NCI-H460 (cell line): ENCODE results near the gene OR2AE1. TPM values are rescaled to one million over a fixed set of nuclear protein-coding genes. Genes with fewer than 3 reads are reported as not detected.
"Not testable (repeated sequence)": the region's sequence is repeated elsewhere in the genome, so short reads cannot be mapped to it uniquely, and the experiment has no call there.

Experiments used
- DNase-seq: peaks from one replicate; pipeline ENCODE4 v3.0.0-alpha.2; 2016; ENCODE audit warnings: low read depth; ENCODE audit errors: extremely low read depth
- polyA plus RNA-seq: library from polyadenylated mRNA; depleted of rRNA; stranded (reverse); fragments of >200 nt; gene quantifications from 2 replicates; pipeline ENCODE4 v1.2.3, GENCODE V29; 2014; cell fraction: nucleus; rRNA removed
- total RNA-seq: library from RNA; depleted of rRNA; stranded (reverse); fragments of >200 nt; shearing (Covaris generic); gene quantifications from 2 replicates; pipeline ENCODE4 v1.2.3, GENCODE V29; 2014; rRNA removed

Gene OR2AE1, protein sequence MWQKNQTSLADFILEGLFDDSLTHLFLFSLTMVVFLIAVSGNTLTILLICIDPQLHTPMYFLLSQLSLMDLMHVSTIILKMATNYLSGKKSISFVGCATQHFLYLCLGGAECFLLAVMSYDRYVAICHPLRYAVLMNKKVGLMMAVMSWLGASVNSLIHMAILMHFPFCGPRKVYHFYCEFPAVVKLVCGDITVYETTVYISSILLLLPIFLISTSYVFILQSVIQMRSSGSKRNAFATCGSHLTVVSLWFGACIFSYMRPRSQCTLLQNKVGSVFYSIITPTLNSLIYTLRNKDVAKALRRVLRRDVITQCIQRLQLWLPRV
- total RNA-seq, result 0.10 TPM in 1 of 2 replicates, not detected in the other
- polyA plus RNA-seq, result not detected in 2 replicates

DNA sequence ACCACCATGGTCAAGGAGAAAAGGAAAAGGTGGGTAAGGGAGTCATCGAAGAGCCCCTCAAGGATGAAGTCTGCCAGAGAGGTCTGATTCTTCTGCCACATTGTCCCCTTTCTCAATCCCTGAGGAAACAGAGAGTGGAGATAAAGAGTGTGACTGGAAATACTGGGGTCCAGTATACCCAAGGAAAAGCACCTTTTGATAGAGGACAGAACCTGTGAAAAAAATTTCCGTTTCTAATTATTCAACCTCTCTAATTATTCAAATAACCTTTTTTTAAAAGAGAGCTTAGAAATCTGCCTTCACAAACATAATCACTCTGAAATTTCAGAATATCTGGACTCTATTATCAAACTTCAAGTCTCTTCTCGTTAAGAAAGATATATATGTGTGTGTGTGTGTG lies at the start of gene OR2AE1:
OR2AE1 (minus strand) TSS at position 101 of the 400 bp plus-strand sequence; CDS start at position 101, 0 bp downstream.
- no peak for DNase-seq

DNA sequence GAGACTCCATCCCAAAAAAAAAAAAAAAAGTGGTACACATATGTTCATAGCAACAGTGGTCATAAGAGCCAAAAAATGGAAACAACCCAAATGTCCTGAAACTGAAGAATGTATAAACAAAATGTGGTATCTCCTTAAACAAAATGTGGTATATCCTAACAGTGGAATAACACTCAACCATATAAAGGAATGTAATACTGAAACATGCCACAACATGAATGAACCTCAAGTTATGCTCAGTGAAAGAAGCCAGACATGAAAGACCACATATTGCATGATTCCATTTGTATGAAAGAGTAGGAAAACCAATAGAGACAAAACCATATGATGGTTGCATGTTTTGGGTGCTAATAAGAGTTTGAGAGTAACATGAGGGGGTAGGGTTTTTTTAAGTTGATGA lies 49.5 kb upstream of the OR2AE1 start:
- no peak for DNase-seq

DNA sequence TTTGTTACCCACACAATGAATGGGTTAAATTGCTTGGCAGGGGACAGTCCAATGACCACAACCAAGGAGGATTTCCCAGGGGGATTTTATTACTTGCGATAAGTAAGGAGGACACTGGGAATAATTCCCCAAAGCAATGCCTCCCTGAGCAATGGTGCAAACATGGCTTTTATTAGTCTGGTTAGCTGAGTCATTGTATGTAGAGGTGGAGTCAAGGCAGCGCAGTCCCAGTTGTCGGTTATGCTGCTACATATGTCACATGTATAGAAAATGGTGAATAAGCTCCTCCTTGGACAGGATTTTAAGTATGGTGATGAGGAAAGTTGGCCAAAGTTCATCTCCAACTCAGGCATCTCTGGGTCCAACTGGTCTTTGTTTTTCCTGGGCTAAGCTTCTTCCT lies 46.4 kb upstream of the OR2AE1 start:
- DNase-seq, result no peak

DNA sequence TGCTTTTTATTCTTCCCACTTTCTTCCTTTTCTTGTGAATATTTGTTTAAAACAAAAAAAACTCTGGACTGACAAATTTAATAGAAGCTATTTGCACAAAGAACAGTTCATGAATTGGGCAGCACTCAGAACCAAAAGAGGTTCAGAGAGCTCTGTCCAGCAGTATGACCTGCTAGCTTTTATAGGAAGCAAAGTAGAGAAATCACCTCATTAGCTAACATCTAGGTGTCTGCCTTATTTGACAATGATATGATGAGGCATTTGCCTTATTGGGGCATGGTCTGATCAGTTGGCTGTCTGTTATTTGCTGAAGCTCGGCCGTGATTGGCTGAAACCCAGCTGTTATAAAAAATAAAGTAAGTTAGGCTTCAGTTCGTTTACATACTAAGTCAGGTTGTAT lies 43.3 kb upstream of the OR2AE1 start:
- DNase-seq, result no peak

DNA sequence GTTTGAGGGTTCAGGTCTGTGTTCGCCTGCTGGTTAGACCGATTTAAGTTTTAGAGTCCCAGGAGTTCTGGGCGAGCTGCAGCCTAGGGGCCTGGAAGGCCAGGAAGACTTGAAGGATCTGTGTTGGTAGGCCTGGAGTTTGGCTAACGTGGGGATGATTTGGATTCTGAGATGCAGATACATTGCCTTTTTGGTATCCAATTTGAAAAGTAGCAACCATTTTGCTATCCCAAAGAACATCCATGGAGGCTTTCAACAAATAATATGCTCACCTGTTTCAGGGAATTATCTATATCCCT lies 42.9 kb upstream of the OR2AE1 start:
- DNase-seq, result no peak

DNA sequence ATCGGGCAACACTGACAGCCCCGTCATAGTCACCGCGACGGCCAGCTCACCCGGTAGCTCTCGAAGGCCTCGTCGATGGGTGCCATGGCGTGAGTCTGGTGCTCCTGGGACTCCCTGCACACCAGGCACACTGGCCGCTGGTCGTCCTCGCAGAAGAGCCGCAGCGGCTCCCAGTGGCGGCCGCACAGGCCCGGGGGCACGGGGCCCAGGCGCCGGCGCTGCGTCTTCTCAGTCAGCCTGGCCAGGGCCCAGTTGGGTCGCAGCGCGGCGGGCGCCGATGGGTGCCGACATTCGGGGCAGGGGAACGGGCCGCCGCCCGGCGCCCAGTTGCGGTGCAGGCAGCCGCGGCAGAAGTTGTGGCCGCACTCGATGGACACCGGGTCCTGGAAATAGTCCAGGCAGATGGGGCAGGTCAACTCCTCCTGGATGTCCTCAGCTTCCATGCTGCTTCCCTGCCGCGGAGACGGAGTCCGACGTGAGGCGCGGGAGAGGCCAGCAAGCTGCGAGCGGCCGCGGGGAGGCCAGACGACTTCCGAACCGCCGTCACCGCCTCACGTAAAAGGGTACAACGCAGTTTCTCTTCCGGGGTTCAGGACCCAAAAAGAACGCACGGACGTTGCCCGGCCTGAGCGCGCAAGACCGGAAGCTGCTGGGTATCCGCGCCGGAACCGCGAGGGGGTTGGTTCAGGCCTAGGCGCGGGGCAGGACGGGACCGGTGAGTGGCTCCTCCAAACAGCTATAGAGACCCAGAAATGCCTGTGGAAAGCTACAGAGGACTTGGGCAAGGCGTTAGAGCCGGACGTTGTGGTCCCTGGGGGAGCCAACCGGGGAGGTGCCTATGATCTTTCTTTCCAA lies 42.4 kb upstream of the OR2AE1 start, which contains the start of gene TRIM4:
TRIM4 (minus strand) TSS at position 572 of the 855 bp plus-strand sequence; CDS start at position 443, 129 bp downstream.
- DNase-seq, result peak; percentile 82

DNA sequence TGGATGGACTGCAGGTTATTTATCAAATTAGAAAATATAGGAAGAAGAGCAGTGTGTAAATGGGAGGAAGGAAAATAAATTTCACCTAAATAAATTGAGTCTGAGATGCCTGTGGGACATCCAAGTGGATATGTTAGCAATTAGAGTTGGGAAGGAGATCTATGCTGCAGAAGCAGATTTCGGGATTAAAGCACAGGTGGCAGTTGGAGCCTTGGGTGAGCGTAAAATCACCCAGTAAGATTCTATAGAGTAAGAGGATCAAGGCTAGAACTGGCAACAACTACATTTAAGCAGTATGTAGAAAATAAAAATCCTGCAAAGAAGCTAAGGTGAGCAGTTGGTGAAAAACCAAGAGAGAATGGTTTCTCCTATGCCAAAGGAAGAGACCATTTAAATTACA lies 34.1 kb upstream of the OR2AE1 start:
- DNase-seq, result no peak

DNA sequence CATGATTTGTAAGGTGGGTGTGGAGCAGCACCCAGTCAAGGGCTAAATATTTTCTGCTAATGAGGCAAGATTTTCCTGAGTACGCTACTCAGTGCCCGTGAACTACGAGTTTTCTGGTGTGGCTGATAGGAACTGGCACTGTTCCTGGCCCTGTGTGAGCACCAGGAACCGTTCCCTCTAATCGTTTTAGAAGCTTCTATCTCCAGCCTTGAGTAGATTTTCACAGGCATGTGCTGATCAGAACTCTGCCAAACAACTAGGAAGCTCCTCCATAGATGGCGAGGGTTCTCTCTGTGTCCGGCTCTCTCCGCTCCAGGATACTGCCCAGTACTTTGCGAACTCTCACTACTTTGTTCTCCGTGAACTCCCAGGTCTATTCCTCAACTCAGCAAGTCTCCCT lies 24.7 kb upstream of the OR2AE1 start:
- DNase-seq, result no peak

DNA sequence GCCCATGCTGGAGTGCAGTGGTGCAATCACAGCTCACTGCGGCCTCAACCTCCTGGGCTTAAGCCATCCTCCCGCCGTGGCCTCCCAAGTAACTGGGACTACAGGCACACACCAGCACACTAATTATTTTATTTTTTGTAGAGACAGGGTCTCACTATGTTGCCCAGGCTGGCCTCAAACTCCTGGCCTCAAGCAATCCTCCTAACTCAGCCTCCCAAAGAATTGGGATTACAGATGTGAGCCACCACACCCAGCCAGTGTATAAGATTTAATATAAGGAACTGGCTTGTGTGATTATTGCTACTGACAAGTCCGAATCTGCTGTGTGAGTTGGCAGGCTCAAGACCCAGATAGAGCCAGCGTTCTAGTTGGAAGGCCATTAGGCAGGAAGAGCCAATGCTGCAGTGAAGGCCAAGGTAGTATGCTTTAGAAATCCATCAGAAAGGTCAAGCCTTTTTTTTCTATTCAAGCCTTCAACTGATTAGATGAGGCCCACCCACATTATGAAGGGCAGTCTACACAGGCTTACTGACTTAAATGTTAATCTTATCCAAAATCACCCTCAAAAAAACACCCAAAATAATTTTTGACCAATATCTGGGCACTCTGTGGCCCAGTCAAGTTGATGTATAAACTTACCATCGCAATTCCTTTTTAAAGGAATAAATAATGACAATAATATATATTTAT lies 23.1 kb upstream of the OR2AE1 start:
- no peak for DNase-seq

DNA sequence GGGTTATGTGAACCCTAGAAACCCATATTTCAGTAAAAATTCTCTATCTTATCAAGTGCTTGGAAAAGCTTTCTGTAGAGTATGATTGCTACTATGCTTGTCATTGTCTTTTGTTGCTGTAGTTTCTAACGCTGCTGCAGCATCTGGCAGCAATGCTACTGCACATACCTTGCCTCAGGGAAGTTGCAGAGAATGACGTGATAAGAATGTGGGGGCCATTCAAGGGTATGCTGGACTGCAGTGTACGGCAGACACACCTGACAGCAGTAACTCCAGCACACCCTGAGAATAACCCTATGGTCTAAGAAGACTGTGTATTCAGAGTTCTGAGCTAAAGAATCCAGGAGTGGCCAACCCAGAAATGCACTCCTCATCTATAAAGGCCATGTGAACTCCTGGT lies 22.0 kb upstream of the OR2AE1 start:
- no peak for DNase-seq

DNA sequence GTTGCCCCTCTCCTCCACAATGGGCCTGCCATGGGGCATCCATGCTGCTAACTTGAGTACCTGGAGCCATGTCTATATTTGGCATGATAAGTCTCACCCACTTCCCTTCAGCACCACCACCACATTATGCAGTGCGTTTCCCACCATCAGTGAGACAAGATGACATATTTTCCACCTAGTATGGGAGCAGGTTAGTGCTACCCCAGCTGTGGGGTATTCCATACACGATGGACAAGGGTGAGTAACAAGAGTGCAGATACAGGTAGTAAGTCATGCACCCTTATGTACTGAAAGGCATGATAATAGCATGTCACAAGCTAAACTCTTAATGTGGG lies 21.2 kb upstream of the OR2AE1 start:
- no peak for DNase-seq

DNA sequence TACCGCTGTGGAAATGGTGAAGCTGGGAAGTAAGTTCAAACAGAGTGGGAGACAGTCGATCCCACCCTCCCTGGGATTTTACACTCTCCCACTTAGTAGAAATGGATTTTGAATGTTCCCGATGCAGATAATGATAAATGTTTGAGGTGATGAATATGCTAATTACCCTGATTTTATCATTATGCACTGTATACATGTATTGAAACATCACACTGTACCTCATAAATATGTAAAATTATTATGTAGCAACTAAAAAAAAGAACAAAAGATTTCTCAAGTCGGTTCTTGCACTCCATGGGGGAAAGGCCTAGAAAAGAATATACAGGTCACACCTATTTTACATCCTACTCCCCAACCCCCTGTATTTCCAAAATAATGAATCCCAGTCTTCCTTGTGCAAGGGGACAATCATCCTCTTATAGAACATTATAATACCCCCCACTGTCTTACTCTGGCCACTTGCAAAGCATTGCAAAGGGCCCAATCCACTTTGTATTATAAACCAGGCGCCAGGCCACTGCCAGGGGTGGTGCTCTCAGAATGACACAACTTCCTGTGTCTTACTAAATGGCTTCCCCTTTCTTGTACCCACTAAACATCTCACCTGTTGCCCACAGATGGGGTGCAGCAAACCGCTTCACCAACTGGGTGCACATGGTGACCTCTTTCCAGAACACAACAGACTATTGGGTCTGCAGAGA lies 20.6 kb upstream of the OR2AE1 start:
- DNase-seq, result no peak

DNA sequence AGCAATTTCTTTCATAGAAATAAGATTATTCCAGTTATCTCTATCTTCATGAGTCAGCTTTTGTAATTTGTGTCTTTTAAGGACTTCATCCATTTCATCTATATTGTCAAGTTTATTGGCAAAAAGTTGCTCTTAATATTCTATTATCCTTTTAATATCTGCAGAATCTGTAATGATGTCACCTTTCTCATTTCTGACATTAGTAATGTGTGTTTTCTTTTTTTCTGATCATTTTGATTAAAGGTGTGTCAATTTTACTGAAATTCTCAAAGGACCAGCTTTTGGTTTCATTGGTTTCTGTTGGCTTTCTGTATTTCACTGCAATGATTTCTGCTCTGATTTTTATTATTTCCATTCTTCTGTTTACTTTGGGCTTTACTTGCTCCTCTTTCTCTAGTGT lies 17.9 kb upstream of the OR2AE1 start:
- no peak for DNase-seq

DNA sequence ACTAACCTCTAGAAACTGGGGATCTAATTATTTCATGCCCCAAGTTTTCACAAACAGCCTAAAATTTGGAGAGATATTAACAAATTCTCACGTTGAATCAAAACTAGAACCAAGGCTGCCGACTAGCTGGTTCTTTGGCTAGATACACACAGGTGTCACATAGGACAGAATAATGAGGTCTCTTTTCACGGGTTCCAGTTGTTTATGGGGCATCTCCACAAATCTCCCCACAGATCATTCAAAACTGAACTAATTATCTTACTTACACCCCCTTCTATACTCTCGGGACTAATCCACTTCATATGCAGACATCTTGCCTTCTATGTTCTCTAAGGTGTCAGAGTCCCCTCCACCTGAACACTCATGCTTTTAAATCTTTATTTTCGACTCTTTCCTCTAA lies 16.4 kb upstream of the OR2AE1 start:
- DNase-seq, result no peak

DNA sequence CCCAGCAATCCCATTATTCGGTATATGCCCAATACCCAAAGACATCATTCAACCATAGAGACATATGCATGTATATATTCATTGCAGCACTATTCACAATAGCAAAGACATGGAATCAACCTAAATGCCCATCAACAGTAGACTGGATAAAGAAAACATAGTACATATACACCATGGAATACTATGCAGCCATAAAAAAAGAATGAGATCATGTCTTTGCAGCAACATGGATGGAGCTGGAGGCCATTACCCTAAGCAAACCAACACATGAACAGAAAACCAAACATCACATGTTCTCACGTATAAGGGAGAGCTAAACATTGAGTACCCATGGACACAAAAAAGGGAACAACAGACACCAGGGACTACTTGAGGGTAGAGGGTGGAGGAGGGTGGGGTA lies 13.5 kb upstream of the OR2AE1 start:
- not testable (repeated sequence) for DNase-seq

DNA sequence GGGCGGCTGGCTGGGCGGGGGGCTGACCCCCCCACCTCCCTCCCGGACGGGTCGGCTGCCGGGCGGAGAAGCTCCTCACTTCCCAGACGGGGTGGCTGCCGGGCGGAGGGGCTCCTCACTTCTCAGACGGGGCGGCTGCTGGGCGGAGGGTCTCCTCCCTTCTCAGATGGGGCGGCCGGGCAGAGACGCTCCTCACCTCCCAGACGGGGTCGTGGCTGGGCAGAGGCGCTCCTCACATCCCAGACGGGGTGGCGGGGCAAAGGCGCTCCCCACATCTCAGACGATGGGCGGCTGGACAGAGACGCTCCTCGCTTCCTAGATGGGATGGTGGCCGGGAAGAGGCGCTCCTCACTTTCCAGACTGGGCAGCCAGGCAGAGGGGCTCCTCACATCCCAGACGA lies 11.5 kb upstream of the OR2AE1 start:
- not testable (repeated sequence) for DNase-seq

DNA sequence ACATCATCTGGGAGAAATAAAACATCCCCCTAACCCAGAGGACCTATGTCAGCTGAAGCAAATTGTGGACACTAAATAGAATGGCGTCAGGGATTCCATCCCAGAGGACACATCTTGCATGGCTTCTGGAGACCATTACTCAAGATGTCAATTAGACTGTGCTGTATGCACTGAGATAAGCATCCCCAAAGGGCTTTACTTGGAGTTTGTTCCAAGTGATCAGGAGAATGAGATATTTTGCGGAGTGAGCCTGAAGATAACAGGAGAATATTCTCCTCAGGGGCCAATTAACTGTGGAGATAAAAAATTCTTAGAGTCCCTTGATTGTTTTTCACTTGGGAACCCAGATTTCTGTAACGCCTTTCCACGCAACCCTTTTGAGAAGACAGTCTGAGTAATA lies 4.5 kb upstream of the OR2AE1 start:
- DNase-seq, result no peak

DNA sequence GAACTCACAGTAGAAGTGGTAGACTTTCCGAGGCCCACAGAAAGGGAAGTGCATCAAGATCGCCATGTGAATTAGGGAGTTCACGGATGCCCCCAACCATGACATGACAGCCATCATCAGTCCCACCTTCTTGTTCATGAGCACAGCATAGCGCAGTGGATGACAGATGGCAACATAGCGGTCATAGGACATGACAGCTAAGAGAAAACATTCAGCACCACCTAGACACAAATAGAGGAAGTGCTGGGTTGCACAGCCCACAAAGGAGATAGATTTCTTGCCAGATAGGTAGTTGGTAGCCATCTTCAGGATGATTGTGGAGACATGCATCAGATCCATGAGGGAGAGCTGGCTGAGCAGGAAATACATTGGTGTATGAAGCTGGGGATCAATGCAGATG lies 342 bp downstream of the OR2AE1 start:
- DNase-seq, result no peak

DNA sequence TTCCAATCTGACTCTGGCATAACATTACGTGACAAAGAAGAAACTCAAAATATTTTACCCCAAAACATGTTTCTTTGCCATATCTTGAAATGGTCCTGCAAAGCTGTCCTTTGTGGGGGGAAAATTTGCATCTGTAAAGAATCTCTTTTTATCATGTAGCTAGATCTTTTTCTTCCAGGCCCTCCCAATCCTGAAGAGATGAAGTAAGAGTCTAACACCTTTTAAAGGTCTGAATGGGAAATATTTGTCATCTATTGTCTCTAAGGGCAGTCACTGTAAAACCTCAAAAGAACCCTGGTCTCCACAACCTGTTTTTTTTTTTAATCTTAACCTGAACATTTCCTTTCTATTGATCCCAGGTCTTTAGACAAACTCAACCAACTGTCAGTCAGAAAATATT lies 8.6 kb downstream of the OR2AE1 start:
- DNase-seq, result no peak

DNA sequence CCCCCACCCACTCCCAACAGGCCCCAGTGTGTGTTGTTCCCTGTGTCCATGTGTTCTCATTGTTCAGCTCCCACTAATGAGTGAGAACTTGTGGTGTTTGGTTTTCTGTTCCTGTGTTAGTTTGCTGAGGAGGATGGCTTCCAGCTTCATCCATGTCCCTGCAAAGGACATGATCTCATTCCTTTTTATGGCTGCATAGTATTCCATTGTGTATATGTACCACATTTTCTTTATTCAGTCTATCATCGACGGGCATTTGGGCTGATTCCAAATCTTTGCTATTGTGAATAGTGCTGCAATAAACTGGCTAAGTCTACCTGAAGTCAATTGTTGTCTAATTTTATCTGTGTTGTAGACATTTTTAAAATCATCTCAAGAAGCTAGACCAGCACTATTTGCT lies 9.4 kb downstream of the OR2AE1 start:
- DNase-seq, result not testable (repeated sequence)
